ENCODE results near the gene AKAP12.

Gene AKAP12

GRCh38 chr6:151205721-151206600 lies 33.8 kb upstream of the AKAP12 start:
- Mint-ChIP-seq H3K27me3 (ENCODE audit: low read depth) (peaks cover 3% of the 10 kb centered on the region), H3K9me3 (peaks cover 16% of the 10 kb centered on the region), H3K4me3 (no peak overlapping the region), H3K27ac (peak overlapping the region; percentile 21 to 76 (median 57)), H3K4me1 (peaks cover 36% of the 10 kb centered on the region), H3K36me3 (ENCODE audit: low read depth) (peaks cover 8% of the 10 kb centered on the region)
- no peak for TF ChIP-seq CTCF (IDR thresholded peaks at IDR 0.05; ENCODE audit: unreplicated experiment in 3 of 3)

- H3K4me1 Mint-ChIP-seq: peaks cover 36% of the 10 kb centered on the region
- H3K9me3 Mint-ChIP-seq: peaks cover 23% of the 10 kb centered on the region
- peaks cover 13% of the 10 kb centered on the region for H3K36me3 Mint-ChIP-seq (ENCODE audit: low read depth)
- H3K27me3 Mint-ChIP-seq (ENCODE audit: low read depth): peaks cover 3% of the 10 kb centered on the region
- TF ChIP-seq CTCF (IDR thresholded peaks at IDR 0.05; ENCODE audit: unreplicated experiment in 3 of 3): no peak
- H3K4me3 Mint-ChIP-seq: no peak overlapping the region
- peak overlapping the region; percentile 14 to 58 (median 24) for H3K27ac Mint-ChIP-seq
Measured at GRCh38 chr6:151207674-151208073, 32.1 kb upstream of the AKAP12 start.

GRCh38 chr6:151209071-151209831 lies 30.5 kb upstream of the AKAP12 start:
- TF ChIP-seq CTCF (IDR thresholded peaks at IDR 0.05; ENCODE audit: unreplicated experiment in 3 of 3): no peak
- H3K4me1 Mint-ChIP-seq: peaks cover 36% of the 10 kb centered on the region
- H3K27me3 Mint-ChIP-seq (ENCODE audit: low read depth): peaks cover 3% of the 10 kb centered on the region

GRCh38 chr6:151211075-151211474 lies 28.7 kb upstream of the AKAP12 start:
- H3K4me3 Mint-ChIP-seq: no peak overlapping the region
- peaks cover 28% of the 10 kb centered on the region for H3K4me1 Mint-ChIP-seq
- peaks cover 32% of the 10 kb centered on the region for H3K9me3 Mint-ChIP-seq
- peaks cover 3% of the 10 kb centered on the region for H3K27me3 Mint-ChIP-seq (ENCODE audit: low read depth)
- no peak overlapping the region for H3K27ac Mint-ChIP-seq
- TF ChIP-seq CTCF (IDR thresholded peaks at IDR 0.05; ENCODE audit: unreplicated experiment in 3 of 3): no peak
- H3K36me3 Mint-ChIP-seq (ENCODE audit: low read depth): peaks cover 13% of the 10 kb centered on the region

More at GRCh38 chr6:151209071-151209831, 30.5 kb upstream of the AKAP12 start:
- peaks cover 13% of the 10 kb centered on the region for H3K36me3 Mint-ChIP-seq (ENCODE audit: low read depth)
- peak overlapping the region; percentile 8 to 58 (median 34) for H3K27ac Mint-ChIP-seq
- H3K9me3 Mint-ChIP-seq: peaks cover 33% of the 10 kb centered on the region
- H3K4me3 Mint-ChIP-seq: peak overlapping the region in 1 of 3 experiments; percentile 32

GRCh38 chr6:151213352-151213751 lies 26.4 kb upstream of the AKAP12 start:
- H3K9me3 Mint-ChIP-seq: peaks cover 32% of the 10 kb centered on the region
- TF ChIP-seq CTCF (IDR thresholded peaks at IDR 0.05; ENCODE audit: unreplicated experiment in 3 of 3): no peak
- no peaks in the 10 kb centered on the region for H3K27me3 Mint-ChIP-seq (ENCODE audit: low read depth)
- peaks cover 21% of the 10 kb centered on the region for H3K4me1 Mint-ChIP-seq
- no peak overlapping the region for H3K4me3 Mint-ChIP-seq
- H3K36me3 Mint-ChIP-seq (ENCODE audit: low read depth): peaks cover 13% of the 10 kb centered on the region
- H3K27ac Mint-ChIP-seq: no peak overlapping the region
